Effector CD8-positive, alpha-beta T cell (primary cell): ENCODE measurements around the gene PTPRJ.

Source experiments
- DNase-seq: peaks from one replicate; lab custom pipeline; 2025; lab: John Stamatoyannopoulos, UW

Gene PTPRJ

DNA sequence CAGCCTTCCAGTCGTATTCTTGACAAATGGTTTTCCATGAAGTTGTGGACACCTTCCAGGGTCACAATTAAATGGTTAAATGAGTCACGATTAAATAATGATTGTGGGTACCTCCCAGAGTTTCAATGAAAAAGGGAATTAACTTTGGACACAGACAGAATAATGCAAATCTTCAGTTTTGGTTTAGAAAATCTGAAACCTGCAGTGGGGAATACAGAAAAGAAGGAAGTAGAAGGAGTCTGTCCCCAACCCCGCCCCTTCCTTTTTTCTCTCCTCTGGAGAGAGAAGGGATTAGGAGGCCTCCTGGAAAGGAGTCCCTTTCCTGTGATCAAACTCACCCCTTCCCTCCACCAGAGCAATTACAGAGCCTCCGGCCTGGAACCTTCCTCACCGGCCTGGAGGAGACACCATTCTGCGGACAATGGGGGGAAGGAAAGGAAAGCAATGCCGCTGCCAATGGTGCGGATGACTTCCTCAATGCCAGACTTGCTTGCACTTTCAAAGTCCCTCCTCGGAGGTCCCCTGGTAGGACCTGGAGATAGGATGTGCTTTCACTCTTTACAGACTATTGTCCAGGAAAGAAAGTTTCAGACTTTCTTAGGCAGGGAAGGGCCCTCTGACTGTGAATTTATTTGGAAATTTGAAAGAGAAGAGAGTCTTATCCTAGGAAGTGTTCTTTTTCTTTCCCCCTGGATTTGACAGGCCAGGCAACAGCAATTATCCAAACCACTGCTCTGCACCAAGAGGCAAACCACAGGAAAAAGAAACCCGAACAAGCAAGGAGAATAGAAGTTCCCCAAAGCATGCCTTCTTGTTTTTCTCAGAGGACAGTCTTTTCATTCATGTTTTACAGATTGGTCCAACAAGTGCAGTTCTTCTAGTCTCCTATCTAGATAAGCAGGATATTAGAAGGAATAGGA lies 86.8 kb downstream of the PTPRJ start:
- DNase-seq: no peak

DNA sequence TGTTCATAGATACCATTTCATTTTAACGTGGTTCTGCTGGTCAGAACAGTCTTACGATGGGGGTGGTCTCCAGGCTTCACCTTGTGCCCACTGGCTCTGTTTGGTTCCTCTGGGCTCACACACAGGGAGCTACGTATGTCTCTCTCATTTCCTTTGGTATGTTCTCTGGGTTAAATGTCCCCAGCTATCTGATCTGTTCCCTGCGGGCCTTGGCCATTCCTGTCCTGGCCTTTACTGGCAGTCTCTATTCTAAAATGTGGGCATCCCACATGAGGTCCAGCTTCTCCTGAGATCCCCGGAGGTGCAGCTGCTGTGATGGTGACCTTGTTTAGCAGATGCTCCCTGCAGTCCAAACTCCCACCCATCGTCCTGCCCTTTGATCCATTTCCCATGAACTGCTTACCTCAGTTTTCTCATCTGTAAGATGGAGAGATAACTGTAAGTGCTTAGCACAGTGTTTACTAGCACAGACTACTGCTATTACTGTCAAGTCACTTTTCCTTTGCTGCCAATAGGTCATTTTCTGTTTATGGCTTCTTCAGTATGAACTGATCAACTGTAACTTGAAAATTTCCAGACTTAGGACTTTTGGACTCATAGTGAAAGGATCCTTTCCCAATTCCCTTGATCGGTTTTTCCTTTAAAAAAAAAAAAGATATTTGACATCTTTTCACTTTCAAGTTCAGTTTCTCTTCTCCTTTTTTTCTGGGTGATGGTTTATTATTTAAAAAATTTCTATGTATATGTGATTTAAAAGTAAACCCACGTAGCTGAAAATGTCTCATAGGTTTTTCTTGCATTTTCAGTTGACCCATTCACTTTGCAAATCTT lies 92.9 kb downstream of the PTPRJ start:
- no peak for DNase-seq

DNA sequence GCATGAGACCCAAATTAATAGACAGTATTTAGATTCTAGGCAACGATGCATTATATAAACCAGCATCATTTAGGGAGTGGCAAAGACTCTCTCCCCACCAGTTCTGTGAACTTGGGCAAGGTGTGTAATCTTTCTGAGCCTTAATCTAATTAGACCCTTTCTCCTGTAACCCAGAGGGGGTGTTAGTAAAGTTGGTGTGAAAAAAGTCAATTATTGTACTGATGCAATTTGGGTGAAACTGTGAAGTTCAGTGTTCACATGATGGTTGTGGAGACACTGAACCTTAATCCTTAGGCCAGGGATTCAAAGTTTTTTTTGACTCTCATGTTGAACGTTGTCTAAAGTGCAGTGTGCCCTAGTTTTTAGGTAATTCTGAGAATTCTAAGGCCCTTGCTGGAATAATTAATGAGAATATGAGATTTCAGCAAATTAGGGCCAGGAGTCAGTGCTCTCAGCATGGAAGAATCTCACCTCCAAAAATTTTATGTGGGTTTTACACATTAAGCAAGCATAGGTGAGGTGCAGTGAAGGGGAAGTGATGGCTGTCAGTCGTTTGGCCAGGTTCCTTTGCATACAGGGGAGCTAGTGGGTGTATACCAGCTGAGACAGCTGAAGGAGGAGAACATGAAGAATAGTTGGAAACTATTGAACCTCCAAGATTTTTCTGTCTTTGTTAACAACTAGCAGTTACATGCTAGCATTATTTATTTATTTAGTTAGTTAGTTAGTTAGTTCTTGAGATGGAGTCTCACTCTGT lies 94.2 kb downstream of the PTPRJ start:
- DNase-seq: no peak

DNA sequence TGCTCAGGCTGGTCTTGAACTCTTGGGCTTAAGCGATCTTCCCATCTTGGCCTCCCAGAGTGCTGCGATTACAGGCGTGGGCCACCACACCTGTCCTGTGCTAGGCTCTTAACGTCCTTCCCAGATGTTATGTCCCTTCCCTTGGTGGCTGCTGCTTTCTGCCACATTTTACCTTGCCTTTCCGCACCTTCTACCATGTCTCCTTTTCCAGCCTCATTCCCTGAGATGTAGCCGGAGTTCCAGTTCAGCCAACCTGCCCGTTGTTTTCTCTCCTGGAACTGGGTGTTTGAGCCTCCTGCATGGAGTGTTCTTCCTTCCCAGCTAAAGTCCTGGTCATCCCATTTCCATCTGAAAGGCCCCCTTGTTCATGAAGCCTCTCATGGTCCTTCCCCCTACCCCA lies 95.3 kb downstream of the PTPRJ start:
- DNase-seq: no peak

DNA sequence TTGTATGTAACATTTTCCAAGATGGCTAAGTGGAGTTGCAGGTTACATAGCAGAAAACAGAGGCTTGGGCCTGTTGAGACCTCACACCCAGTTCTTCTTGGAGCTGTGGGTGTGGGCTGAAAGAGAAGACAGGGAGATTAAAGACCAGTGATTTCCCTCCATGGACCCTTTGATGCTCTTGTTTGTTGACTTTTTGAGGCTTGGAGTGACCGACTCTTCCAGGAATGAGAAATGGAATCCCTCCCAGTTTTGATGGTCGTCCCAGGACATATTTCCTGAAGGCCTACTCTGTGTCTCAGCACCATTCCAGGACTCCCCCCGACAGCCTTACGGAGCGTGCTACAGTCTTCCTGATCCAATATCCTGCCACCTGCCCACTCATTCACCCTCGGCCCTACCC lies 96.9 kb downstream of the PTPRJ start:
- no peak for DNase-seq

DNA sequence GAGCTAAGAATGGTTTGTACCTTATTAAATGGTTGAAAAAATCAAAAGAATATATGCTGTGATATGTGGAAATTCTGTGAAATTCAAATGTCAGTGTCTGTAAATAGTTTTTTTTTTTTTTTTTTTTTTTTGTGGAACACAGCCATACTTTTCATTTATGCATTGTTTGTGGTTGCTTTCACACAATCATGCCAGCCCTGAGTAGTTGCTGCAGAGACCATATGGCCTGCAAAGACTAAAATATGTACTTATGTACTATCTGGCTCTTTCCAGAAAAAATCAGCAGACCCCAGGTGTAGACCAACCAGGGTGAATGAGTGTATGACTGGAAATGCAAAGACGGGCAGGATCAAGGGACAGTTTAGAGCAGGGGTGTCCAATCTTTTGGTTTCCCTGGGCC lies 98.3 kb downstream of the PTPRJ start:
- no peak for DNase-seq

DNA sequence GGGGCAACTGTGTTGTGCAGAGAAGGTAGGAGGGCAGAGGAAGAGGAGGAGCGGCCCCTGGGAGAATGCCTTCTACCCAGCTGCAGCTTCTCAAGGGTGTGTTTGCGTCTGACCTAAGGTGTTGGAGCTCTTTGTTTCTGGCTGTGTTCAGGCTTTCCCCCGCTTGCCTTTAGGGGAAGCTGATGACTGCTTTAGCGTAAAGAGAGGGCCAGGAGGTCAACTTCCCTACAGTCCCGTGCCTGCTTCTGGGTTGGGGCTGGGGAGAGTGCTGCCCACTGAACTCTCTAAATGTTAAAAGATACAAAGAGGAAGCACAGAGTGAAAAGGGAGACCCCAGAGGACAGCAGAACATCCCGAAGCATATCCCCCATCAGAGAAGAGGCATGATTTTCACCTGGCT lies 99.2 kb downstream of the PTPRJ start:
- no peak for DNase-seq

DNA sequence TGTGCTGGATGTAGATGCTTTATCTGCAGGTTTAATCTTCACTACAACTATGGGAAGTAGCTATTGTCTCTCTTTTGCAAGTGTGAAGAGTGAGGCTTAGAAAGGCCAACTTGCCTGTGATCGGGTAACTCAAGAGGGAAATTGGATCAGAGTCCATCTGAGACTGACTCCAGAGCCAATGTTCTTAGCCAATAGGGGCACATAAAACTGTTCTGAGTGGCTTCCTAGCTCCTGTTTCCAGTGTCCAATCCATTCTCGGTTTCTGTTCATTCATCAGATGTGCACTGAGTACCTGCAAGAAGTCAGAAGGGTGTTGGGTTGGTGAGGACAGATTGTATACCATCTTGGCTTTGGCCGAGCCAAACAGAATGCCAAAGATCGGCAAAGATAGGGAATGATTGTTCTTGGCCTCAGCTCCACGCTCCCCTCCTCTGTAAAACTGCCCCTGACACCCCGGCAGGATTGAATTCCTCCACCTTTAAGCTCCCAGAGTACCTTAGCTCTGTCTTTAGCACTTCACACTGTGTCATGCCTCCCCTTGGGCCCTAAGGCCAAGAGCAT lies 100.0 kb downstream of the PTPRJ start:
- no peak for DNase-seq

DNA sequence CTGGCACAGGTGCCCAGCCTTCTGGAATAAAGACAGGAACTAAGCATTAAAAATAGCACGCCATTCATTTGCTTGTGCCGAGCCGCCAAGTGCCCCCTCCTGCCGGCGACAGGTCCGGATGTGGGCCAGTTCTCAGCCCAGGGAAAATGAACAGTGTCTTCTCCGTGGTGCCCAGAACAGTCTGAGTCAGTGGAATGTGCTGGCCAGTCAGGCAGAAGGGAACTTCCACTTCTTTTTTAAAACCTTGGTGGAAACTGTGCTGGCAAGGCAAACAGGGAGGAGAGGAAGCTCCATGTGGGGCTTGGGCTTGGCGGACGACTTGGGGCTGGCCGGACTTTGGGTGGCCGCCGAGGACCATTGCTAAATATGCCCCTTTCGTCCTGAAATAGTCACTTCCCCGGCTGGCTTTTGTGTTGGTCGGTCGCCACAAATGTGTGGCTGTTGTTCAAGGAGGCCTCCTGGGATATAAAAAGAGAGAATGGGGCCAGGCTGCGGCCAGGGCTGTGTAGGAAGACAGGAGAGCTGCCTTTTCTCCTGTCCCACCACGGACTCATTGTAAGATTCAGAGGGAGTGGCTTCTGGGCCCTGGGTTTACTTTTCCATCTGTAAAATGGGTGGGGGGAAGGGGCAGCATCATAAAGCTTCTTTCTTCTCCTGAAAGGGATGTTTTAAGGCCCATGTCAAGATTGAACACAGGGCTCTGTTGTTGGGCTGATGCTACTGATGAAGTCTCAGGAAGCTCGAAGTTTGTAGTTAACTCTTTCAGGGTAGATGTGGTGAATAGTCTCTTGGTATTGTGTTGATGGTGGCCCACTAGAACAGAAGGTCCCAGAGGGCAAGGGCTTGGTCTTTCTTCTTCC lies 101.0 kb downstream of the PTPRJ start:
- no peak for DNase-seq

DNA sequence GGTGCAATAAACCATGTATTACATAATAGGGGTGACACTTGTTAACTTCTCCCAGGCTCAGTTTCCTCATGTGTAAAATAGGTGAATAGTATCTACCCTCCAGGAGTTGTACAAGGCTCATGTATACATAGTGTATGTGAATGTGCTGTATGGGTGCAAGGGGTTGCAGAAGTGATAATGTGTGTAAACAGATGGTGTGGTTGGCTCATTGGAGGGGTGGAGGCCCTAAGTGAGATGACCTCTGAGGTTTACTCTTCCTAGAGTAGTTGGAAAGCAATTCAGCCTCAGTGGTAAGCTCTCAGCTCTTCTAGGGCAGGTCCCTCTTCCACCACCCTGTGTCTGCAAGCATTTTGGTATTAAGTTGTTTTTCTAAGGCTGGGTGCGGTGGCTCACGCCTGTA lies 102.4 kb downstream of the PTPRJ start:
- DNase-seq: no peak

DNA sequence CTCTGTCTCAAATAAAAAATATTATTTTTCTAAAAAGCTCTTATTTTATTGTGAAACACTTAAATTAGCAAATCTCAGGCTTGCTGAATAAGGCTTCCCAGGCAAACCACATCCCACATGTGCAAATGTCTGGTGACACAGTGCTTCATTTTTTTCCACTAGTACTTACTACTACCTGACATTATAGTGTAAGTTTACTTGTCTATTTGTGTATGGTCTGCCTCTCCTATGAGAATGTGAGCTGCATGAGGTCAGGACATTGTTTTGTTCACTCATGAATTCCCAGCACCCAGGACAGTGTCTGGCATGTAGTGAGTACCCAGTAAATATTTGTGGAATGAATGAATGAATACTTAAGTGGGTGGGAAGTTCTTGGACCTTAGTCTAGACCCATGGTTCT lies 103.1 kb downstream of the PTPRJ start:
- DNase-seq: no peak

DNA sequence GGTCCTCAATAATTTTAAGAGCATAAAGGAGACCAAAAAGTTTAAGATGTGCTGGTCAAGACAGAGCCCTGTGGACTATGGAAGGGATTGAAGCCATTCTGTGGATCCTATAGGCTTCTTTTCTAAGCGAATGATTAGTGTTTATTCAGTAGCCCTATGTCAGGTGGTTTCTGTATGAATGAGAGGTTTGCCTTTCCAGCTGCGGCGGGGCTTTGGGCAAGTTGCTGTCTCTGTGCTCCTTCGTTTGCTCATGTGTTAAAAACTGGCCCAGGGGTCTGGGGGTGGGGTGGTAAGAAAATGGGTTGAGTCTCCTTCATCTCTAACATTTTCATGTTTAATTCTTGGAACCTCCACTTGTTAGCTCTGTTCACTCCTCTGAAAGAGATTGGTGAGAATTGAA lies 105.3 kb downstream of the PTPRJ start:
- no peak for DNase-seq

DNA sequence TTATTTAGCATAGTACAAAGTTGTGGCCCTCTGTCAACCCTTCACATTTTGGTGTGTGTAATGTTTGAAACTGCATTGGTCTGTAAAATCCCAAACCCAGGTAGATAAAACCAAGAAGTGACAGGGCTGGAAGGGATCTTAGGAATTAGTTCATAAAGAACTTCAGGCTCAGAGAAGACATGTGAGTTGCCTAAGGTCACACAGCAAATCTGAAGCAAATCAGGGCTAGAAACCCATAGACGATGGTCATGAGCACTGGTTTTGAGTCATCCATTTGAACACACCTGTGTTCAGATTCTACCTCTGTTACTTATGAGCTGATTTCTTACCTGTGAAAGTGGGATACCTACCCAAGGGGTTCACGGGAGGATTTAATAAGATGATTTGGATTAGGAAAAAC lies 107.1 kb downstream of the PTPRJ start:
- DNase-seq: no peak

DNA sequence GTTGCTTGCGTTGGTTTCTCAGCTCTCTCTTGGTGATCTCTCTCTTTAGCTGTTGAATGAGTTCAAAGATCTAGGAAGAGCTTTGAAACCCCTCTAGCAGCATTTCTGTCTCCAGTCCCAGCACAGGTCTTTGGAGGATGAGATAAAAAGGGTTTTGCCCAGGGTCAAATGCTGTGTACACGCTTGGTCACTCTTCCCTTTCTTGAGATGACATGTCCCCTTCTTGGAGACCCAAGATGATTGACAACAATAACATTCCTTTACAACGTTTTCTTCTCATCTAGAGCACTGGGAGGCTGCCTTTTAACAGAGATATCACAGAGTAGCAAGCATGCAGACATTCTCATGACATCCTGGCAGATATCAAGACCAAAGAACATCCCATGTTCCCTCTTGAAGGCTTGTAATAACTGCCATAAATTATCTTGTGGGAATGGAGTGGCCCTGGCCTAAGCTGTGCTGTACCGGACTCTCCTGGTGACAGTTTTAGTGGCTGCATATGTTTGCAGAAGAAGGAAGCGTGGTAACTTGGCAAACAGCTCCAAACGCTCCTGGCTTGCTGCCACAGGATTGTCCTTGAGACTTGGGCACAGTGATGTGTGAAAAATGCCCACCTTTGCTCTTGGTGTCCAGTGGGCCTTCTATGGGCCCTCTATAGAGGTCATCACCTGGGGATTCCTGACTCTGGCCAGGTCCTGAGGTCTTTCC lies 107.8 kb downstream of the PTPRJ start:
- DNase-seq: no peak

DNA sequence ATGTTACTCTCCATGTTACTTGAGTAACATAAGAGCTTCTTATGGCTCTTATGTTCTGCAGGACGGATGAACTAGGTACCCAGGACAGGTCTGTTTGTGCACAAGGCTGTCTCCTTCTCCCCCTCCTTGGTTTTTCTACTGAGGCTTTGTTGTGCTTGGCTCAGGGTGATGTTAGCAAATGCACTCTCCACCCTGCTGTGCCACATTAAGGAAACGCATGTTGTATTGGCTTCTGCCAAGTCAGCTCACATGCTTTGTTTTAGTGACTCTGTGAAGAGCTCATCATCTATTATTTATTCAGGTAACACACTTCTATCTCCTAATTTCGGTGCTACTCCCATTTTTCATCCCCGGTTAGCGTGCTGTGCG lies 108.3 kb downstream of the PTPRJ start:
- no peak for DNase-seq

DNA sequence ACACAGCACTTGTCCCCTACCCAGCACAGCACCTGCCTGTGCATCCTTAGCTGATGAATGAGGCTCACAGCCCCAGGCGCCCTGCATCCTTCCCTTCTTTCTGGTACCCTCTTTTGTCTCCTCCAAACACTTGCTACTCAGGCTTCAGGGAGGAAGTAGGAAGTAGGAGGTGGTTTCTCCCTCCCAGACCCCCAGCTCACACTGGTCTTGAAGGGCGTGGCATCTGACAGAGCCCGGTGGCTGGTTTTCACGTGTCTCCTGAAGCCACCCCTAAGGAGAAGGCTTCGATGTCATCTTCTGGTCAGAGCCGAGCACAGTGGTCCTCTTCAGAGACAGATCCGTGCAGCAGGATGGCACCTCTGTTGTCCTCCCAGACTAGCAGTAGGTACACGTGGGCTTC lies 109.8 kb downstream of the PTPRJ start:
- DNase-seq: no peak

DNA sequence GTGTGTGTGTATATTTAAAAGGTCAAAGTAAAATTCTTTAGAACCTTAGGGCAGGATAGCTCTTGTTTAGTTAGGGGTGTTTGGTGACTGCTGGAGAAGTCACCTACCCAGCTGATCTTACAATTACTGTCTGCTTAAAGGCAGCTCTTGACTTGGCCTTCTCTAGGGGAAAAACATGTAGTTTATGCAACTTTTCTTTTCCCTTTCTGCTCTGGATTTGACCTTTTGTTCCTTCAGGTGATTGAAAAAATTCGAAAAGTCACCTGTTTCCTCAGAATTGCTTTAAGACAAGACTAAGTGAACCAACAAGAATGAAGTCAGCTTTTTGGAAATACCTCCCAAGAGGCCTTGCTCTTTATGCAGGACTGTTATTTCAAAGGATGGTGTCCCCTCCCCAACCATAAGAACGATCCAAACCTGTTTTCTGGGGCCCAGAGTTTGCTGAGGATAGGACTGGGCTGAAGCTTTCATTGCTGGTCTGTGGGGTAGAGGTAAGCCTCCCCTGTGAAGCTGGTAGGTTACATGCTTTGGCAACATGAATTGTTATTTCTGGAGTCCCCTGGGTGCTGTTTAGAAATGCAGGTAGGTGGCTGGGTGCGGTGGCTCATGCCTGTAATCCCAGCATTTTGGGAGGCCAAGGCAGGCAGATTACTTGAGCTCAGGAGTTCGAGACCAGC lies 111.2 kb downstream of the PTPRJ start:
- no peak for DNase-seq

DNA sequence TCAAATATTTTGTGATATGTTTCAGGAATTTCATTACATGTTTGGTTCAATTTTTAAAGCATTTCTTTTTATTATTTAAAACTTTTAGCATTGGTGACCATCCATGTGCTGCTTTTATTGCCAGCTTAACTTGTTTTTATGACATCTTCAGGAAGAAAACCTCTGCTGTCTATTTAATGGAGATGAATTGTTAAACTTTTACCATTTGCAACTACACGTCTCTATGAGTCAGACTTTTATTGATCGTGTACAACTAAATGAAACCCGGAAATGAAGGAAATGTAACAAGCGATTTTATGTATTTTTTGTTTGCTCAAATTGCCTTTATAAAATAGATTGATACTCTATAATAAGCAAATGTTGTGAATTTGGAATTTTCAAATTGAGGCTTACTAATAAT lies 113.0 kb downstream of the PTPRJ start:
- DNase-seq: no peak

DNA sequence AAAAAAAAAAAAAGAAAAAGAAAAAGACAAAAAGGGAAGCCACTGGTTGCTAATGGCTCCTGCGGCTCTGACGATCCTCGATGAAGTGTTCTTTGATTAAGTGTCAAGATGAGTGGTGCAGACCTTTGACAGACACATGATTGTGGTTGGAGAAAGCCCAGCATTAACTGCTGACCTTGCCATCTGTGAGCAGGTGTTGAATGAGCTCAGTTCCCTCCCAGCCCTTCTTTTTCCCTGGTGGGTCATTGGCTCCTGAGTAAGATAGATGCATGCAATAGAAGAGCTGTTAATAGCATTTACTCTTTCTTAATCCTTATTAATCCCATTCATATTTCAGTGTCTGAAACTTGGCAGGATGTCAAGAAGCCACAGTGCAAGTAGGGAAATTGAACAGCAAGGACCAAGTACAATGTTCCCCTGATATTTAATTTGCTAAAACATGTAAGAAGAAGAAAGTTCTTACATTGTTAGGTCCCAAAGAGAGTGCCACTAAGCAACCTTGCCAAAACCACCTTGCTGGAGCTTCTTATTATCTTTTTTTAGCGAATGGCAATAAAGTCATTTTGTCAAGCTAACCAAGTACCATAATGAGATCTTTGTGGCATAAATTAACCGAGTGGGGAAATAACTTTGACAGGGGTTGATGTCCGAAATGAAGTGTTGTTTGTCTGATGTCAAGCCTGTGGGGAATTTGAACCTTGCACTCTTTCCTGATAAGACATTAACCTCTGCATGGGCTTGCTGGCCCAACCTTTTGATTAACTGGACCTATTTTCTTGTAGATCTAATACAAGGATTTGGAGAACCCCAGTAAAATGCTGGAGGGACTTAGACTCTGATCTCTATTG lies 113.7 kb downstream of the PTPRJ start:
- DNase-seq: no peak
